CD4-positive, alpha-beta T cell treated with Interleukin-2 at 100 ng/mL for 4 hours (primary cell): Measurements from ENCODE around the gene NDUFS4.
"Not testable (repeated sequence)": the region's sequence is repeated elsewhere in the genome, so short reads cannot be mapped to it uniquely, and the experiment has no call there.

Experiments used
- DNase-seq: peaks from one replicate; pipeline ENCODE4 v3.0.0-alpha.2; 2020; ENCODE audit warnings: low spot score

The NDUFS4 gene

DNA sequence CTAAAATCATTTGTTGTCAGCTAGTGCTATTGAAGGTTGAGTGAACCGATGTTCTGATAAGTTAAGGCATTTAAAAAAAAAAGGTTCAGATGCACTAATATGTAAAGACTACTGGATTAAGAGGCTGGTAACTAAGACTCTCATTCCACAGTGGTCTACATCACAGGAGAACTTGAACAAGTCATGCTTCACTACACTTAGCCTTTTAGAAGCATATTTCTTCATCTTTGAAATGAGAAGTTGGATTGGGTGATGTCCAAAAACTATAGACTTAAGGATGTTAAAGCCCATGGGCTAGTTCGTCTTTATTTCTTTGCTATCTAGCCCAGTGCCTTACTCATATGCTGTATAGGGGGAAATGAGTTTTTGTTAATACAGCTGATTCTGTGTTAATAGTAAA is 107.2 kb downstream of the NDUFS4 start:
- DNase-seq, result no peak

DNA sequence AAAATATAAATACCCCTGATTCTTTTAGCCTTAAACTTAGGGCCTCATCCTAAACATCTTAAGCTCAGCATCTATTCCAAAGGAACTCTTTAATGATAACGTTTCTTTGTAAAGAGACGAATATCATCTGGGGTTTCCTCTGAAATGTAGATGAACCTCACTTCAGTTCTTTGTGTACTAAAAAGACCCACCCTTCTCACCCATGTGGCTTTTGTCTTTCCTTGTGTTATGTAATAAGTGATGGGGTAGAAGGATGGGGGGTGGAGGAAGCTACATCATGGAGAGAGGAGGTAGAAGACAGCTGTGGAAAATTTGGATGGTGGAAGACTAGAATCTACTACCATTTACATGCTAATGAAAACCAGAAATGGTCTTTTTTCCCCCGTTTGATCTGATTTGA is 111.0 kb downstream of the NDUFS4 start:
- no peak for DNase-seq

DNA sequence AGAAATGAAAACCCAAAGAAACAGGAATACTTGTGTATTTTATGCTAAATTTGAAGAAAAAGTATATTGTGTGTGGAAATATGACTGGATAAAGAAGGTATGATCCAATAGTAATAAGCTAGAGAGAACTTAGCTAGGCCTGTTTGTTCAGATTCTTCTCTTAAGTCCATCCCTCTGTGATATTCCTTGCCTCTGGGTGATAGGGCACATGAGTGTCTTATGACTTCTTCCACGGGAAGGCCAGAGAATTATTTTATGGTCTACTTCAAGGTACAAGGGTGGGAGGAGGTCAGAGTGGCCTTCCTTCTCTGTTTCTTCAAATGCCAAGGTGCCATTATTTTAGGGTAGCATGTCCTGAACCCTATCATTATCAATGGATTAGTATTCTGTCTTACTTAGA is 113.7 kb downstream of the NDUFS4 start:
- no peak for DNase-seq

DNA sequence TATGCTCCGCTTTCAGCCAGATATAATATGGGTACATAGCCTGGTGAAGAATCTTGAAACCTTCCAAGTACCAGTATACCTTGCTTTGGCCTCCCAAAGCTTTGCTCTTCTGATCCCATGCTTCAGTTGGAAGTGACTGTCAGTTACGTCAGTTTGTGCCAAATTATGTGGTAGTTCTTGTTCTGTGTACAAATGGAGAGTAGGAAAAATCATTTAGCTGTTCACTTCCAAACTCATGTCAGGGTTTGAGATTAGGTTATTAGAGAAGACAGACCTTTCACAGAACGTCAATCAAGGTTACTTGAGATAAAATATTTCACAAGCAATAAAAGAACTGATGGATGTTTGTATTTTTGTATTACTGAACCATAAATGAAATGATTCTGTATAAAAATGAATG is 117.2 kb downstream of the NDUFS4 start:
- DNase-seq, result no peak

DNA sequence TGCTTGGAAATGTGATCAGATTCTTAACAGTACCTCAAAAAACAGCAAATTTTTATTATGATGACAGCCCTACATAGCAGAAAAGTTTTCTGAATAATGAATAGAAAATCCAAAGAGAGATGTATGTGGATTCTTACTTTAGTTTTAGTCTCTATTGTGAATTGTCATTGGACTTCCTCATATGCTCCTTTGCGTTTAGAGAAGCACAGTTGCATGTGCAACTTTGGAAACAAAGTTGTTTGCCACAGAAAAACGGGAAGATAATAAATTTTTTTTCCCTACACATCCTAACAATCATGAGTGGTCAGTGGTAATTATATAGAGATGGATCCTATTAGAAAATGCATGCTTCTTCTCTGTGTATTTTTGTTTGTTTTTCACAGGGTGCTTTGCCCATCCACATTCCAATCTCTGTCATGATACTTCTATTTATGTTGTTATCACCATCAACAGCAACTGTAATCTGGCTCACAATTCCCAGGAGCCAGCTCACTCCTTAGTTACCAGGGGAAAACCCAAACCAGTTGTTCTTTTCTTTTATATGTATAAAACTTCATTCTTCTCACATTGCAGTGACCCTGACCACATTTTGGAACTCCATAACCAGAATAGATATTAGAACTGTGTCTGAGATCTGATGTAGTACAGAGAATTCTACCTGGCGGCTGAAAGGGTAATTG is 118.7 kb downstream of the NDUFS4 start:
- no peak for DNase-seq

DNA sequence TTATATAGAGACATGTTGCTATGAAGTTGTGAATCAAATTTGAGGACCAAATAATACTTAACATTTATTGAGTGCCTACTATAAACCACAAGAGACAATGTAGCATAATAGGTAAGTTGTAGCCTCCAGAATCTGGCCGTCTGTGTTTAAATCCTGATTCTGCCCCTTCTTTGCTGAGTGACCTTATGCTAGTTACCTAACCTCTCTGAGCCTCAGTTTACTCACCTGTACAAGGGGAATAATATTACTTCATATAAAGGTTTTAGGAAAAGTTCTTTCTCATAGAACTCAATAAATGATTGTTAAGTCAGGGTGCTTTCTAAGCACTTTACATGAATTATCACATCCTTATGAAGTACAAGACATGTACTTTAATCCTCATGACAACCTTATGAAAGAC is 120.6 kb downstream of the NDUFS4 start:
- no peak for DNase-seq

DNA sequence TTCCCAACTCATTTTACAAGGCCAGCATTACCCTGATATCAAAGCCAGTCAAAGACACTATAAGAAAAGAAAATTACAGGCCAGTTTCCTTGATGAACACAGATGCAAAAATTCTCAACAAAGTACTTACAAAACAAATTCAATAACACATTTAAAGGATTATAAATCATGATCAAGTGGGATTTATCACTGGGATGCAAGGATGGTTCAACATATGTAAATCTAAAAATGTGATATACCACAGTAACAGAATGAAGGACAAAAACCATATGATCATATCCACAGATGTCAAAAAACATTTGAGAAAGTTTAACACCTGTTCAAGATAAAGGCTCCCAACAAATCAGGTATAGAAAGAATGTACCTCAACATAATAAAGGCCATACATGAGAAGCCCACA is 130.6 kb downstream of the NDUFS4 start:
- no peak for DNase-seq

DNA sequence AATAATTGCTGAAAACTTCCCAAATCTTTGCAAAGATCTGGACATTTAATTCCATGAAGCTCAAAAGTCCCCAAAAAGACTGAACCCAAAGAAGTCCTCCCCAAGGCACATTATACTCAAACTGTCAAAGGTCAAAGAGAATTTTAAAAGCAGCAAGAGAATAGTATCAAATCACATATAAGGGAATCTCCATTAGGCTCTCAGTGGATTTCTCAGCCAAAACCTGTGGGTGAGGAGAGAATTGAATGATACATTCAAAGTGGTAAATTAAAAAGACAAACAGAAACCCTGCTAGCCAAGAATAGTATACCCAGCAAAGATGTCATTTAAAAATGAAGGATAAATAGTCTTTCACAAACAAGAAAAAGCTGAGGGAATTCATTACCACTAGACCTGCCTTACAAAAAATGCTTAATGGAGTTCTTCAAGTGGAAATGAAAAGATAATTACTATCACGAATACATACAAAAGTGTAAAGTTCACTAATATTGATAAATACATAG is 134.1 kb downstream of the NDUFS4 start:
- no peak for DNase-seq

DNA sequence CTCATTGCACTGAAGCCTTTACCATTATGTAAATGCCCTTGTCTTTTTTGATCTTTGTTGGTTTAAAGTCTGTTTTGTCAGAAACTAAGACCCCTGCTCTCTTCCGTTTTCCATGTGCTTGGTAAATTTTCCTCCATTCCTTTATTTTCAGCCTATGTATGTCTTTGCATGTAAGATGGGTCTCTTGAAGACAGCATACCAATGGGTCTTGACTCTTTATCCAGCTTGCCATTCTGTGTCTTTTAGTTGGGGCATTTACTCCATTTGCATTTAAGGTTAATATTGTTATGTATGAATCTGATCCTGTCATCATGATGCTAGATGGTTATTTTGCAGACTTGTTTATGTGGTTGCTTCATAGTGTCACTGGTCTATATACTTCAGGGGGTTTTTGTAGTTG is 150.0 kb downstream of the NDUFS4 start:
- not testable (repeated sequence) for DNase-seq

DNA sequence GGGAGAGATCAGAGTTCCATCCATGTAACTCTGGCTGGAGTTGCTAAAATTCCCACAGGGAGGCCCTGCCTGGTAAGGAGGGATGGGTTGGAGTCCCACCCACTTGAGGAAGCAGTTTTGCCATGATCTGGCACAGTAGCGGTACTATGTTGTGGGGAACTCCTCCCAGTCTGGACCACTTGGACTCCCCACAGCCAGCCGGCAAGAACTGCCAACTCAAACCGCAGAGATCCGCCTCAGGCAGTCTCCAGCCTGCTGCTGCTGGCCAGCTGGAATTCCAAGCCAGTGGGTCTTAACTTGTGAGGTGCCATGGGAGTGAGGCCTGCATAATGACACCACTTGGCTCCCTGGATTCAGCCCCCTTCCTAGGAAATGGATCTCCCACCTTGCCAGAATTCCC is 151.9 kb downstream of the NDUFS4 start:
- no peak for DNase-seq

DNA sequence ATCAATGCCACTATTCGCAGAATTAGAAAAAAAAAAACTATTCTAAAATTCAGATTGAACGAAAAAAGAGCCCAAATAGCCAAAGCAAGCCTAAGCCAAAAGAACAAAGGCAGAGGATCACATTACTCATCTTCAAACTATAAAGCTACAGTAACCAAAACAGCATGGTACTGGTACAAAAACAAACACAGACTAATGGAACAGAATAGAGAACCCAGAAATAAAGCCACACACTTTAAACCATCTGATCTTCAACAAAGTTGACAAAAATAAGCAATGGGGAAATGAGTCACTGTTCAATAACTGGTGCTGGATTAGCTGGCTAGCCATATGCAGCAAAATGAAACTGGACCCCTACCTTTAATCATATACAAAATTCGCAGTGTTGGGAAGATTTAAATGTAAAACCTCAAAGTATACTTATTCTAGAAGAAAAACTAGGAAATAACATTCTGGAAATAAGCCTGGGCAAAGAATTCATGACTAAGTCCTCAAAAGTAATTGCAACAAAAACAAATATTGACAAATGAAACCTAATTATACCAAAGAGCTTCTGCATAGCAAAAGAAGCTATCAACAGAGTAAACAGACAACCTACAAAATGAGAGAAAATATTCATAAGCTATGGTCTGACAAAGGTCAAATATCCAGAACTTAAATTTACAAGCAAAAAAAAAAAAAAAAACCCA is 153.7 kb downstream of the NDUFS4 start:
- no peak for DNase-seq

DNA sequence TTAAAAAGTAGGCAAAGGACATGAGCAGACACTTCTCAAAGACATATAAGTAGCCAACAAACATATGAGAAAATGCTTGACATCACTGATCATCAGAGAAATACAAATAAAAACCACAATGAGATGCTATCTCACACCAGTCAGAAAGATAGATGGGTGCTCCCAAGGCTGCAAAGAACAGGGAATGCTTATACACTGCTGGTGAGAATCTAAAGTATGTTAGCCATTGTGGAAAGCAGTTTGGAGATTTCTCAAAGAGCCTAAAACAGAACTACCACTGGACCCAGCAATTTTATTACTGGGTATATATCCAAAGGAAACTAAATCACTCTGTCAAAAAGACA is 154.2 kb downstream of the NDUFS4 start:
- DNase-seq, result no peak

DNA sequence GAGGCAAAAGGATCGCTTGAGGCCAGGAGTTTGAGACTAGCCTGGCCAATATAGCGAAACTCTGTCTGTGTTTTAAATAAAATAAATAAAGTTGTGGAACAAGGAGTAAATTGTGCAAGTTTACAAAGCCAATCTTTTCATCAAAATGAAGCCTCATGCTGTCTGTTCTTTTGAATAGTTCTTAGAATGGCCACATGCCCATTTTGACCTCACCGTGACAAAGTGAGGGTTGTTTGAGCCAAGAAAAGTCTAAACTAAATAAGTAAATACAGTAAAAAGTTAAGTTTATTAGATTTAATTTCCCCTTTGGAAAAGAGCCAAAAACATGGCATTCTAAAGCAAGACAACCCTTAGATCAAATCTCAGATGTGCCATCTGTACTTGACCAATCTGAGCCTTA is 165.7 kb downstream of the NDUFS4 start:
- DNase-seq, result no peak

DNA sequence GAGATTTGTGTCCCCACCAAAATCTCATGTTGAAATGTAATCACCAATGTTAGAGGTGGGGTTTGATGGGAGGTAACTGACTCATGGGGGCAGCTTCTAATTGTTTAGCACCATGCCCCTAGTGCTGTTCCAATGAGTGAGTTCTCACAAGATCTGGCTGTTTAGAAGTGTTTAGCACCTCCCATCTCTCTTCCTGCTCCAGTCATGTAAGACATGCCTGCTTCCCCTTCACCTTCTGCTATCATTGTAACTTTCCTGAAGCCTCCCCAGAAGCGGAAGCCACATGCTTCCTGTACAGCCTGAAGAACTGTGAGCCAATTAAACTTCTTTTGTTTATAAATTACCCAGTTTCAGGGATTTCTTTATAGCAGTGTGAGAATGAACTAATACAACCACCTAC is 170.5 kb downstream of the NDUFS4 start:
- DNase-seq, result no peak
